Measurements from ENCODE around the gene LIN7C.
"Not testable (repeated sequence)": the region's sequence is repeated elsewhere in the genome, so short reads cannot be mapped to it uniquely, and the experiment has no call there.

Gene LIN7C, protein sequence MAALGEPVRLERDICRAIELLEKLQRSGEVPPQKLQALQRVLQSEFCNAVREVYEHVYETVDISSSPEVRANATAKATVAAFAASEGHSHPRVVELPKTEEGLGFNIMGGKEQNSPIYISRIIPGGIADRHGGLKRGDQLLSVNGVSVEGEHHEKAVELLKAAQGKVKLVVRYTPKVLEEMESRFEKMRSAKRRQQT

DNA sequence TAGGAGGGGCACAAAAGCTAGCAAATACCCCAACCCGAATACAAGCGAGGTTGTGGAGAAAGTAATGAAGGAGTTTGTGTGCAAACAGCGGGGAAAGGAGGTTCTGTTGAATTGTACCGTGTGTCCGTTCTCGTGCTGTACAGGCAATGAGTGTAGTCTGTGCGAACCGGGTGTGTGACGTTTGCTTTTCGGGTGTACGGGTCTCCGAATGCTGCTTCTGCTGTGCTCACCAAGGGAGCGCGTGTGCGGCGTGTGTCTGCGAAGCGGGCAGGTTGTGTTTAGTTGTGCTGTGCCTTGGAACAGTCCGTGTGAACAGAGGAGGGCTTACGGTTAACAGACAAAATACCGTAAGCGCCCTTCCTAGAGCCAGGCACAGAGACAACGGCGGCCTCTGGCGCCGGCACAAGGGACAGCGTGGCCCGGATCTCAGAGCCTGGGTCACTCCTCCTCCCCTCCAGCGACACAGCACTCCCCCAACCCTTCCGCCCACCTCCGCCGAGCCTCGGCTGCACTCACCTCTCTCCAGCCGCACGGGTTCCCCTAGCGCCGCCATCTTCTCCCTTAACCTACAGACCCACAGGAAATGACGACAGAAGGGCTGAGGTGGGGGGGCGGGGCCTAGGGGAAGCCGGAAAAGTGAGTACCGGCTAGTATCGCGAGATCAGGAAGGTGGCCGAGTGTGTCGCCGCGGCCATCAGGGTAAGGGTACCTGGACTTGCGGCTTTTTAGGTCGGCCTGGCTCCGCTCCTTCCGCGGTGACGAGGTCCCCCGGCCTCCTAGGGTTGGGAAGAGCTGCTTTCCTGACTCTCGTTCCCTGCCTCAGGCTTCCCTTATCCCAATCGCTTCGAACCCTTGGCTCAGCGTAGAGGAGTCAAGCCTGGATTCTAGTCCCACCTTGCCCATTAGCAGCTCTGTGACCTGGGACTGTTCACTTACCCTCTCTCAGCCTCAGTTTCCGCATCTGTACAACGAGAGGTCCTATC lies at the start of gene LIN7C:
TSS of gene LIN7C (minus strand) at position 570 of the 983 bp plus-strand sequence. CDS start at position 553, 17 bp downstream.
- DNase-seq = peak; percentile 97

GRCh38 chr11:27555264-27555663 lies 48.7 kb upstream of the LIN7C start:
- no peak for DNase-seq

- no peak for DNase-seq
Measured at GRCh38 chr11:27553186-27553585, 46.6 kb upstream of the LIN7C start.

DNA sequence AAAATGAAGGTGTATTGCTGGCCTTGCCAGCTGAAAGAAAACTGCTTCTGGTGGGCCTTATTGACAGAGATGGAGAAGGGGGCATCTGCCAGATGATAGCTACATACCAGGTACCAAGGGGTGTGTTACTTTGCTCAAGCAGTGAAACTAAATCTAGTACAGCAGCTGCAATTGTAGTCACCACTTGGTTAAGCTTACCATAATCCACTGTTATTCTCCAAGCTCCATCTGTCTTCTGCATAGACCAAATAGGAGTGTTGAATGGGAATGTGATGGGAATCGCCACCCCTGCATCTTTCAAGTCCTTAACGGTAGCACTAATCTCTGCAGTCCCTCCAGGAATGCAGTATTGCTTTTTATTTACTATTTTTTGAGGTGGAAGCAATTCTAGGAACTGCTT lies 45.8 kb upstream of the LIN7C start:
- no peak for DNase-seq

GRCh38 chr11:27551127-27551526 lies 44.6 kb upstream of the LIN7C start:
- no peak for DNase-seq

GRCh38 chr11:27545946-27546345 lies 39.4 kb upstream of the LIN7C start:
- DNase-seq = no peak

DNA sequence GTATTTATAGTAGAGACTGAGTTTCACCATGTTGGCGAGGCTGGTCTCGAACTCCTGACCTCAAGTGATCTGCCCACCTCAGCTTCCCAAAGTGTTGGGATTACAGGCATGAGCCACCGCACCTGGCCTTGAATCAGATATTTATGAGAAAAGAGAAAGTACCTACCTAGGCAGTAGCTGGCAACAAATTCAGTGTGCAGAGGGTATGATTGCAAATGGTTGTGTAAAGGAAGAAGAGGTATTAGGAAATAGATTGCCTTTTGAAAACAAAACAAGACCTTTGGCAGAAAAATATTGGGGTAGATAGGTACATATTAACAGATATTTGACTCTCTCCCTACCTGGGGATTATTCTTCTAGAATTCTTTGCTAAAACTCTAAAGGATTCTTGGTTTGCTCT lies 38.5 kb upstream of the LIN7C start:
- DNase-seq = no peak

- no peak for DNase-seq
Measured at GRCh38 chr11:27541790-27542189, 35.2 kb upstream of the LIN7C start.

DNA sequence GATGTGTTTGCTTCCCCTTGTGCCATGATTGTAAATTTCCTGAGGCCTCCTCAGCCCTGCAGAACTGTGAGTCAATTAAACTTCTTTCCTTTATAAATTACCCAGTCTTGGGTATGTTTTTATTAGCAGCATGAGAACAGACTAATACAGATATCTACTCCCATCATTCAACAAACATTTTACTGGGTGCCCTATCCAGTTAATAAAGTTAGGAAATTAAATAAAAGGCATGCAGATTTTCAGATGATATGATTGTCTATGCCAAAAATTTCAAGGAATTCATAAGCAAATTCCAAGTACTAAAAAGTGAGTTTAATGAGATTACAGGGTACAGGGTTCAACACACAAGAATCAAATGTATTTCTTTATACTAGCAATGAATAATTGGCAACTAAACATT lies 33.5 kb upstream of the LIN7C start:
- no peak for DNase-seq

- no peak for DNase-seq
Measured at GRCh38 chr11:27535103-27535502, 28.5 kb upstream of the LIN7C start.

DNA sequence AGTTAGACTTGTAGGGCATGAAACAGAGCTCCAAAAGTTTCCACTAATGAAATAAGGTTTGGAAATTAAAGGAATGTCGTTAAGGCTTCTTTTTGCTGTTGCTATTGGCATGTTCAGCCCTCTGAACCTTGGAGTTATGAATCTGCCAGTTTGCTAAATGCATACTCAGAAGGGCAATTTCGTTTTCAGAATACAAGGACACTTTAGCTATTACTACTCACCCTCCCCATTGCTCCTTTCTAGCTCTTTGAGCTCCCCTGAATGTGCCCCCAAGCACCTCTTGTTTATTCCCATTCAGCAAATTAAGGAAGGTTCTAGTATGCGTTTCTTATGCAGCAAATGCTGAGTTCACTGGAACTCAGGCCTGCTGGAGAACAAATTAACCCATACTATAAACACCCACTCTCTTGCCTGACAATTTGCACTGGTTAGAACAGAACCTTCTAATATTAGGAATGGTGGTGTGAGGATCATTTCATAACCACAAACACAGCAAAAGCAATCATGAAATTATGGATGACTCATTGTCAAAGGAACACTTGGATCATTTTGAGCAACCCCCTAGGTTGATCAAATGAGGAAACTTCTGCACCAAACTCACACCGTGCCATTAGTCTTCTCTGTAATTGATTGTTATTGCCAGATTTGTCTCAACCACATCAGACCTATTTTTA lies 26.2 kb upstream of the LIN7C start:
- DNase-seq = peak; percentile 23

GRCh38 chr11:27528712-27529111 lies 22.1 kb upstream of the LIN7C start:
- DNase-seq = no peak

DNA sequence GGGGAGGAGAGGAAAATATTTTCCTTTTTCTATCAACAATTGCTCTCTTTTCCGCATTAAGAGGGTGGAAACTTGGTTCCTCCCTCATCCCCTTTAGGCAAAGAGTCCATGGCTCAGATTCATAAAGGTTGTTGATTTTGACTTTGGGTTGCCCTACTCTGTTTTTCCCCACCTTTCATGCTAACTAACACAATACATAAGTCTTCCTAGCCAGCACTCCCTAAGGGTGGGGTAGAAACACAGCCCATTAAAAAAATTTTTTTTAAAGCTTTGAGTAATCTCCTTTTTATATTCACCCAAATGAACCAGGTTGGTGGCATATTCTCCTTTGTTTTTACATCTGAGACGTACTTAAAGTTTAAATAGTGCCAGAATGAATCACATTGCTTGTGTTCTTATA lies 20.0 kb upstream of the LIN7C start:
- DNase-seq = no peak

GRCh38 chr11:27525824-27526516 lies 19.4 kb upstream of the LIN7C start:
- DNase-seq = no peak

- DNase-seq = peak; percentile 17
Measured at GRCh38 chr11:27524155-27524554, 17.6 kb upstream of the LIN7C start.

DNA sequence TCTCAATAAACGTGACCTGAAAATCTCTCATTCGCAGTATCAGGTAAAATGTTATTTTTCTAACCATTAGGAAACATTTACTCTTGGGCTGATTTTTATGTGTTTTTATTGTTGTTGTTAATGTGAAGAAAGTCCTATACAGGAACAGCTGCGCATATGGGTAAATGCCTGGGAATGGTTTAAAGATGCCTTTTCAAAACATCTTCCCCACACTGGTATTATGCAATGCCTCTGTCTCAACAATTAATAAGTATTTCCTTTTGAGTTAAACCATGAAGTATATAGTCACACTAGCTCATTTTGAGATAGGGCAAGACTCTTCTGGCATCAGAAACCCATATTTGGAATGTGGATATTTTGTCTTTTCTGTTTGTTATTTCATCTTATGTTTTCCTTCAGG lies 13.7 kb upstream of the LIN7C start:
- DNase-seq = no peak

DNA sequence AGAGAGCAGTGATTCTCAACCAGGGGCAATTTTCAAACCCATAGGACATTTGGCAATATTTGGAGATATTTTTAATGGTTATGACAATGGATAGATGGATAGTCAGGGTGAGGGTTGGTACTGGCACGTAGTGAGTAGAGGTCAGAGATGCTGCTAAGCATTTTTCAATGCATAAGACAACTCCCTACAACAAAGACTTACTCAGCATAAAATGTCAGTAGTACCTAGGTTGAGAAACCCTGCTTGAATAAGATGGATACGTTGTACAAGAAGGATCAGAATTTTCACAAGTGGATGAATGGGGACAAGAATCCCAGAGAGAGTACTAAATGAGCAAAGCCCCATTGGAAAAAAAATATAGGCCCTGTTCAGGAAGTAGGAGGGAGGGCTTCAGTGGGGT lies 11.9 kb upstream of the LIN7C start:
- DNase-seq = no peak

- not testable (repeated sequence) for DNase-seq
Measured at GRCh38 chr11:27517490-27517889, 10.9 kb upstream of the LIN7C start.

GRCh38 chr11:27514558-27514957 lies 8.0 kb upstream of the LIN7C start:
- no peak for DNase-seq

DNA sequence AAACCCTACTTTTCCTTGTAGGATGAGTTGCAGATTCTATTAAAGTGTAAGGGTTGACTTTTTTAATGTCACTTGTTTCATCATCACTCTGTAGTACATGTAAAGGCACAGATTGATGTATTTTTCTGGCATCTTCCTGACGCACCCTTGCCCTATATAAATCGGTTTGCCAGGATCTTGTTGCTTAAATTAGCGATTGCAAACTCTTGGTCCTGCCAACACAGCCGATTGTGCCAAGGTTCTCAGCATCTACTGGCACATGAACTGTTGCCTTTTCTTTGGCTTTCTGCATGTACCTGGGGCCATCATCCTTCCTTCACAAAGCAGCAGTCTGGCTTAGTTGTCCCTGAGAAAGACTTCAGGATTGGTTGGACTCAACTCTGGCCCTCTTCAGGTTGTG lies 7.5 kb upstream of the LIN7C start:
- no peak for DNase-seq

GRCh38 chr11:27513389-27513788 lies 6.8 kb upstream of the LIN7C start:
- DNase-seq = no peak

GRCh38 chr11:27512238-27512637 lies 5.7 kb upstream of the LIN7C start:
- no peak for DNase-seq

- DNase-seq = peak; percentile 78
Measured at GRCh38 chr11:27509908-27510307, 3.3 kb upstream of the LIN7C start.
